Activated CD4-positive, alpha-beta T cell treated with anti-CD3 and anti-CD28 coated beads, Interleukin-2, amount 10 ng/mL, durations not matched to agents 7 days and 5 days (primary cell): Measurements from ENCODE around the gene EXTL1. TPM values are rescaled to one million over a fixed set of nuclear protein-coding genes. Genes with fewer than 3 reads are reported as not detected.

Experiments
- CTCF ChIA-PET: fragments of 350-600 bp; sonication (Branson Sonifier 250); formaldehyde crosslinking; loops from one replicate; lab custom pipeline; 2021; ENCODE audit warnings: antibody characterized with exemption; lab: Charles Lee
- POLR2A ChIA-PET: fragments of 350-600 bp; sonication (Branson Sonifier 250); formaldehyde crosslinking; loops from one replicate; lab custom pipeline; 2021; ENCODE audit warnings: antibody characterized with exemption; lab: Charles Lee
- DNase-seq: peaks from one replicate; pipeline ENCODE4 v3.0.0-alpha.2; 2020
- H3K27ac Mint-ChIP-seq: one replicate; pipeline ENCODE4 v1.8.0; 2021; ENCODE audit warnings: mild to moderate bottlenecking, moderate library complexity, mixed read lengths
- H3K27me3 Mint-ChIP-seq: one replicate; pipeline ENCODE4 v1.8.0; 2021; ENCODE audit warnings: mixed read lengths
- H3K36me3 Mint-ChIP-seq: one replicate; pipeline ENCODE4 v1.8.0; 2021; ENCODE audit warnings: low read depth, mixed read lengths
- H3K4me1 Mint-ChIP-seq: one replicate; pipeline ENCODE4 v1.8.0; 2021; ENCODE audit warnings: mixed read lengths
- H3K4me3 Mint-ChIP-seq: one replicate; pipeline ENCODE4 v1.8.0; 2021; ENCODE audit warnings: mild to moderate bottlenecking, moderate library complexity, mixed read lengths
- H3K9me3 Mint-ChIP-seq: one replicate; pipeline ENCODE4 v1.8.0; 2021; ENCODE audit warnings: mixed read lengths
- total RNA-seq, 2 experiments: library from RNA; stranded (reverse); gene quantifications; one replicate each; pipeline ENCODE4 v1.2.3, GENCODE V29; 2021

The EXTL1 gene
- total RNA-seq, 2 experiments from 2014 or later: not detected

- Mint-ChIP-seq H3K9me3 (no peaks in the 10 kb centered on the region), H3K4me1 (peaks cover 10% of the 10 kb centered on the region), H3K27me3 (peaks cover 13% of the 10 kb centered on the region), H3K4me3 (no peak overlapping the region), H3K36me3 (no peaks in the 10 kb centered on the region), H3K27ac (no peak overlapping the region)
- ChIA-PET CTCF (no interaction called here), POLR2A (no interaction called here)
- no peak for DNase-seq
Measured at GRCh38 chr1:26031196-26031595, 9.6 kb downstream of the EXTL1 start.

- Mint-ChIP-seq H3K9me3 (no peaks in the 10 kb centered on the region), H3K4me1 (peaks cover 10% of the 10 kb centered on the region), H3K27me3 (peaks cover 13% of the 10 kb centered on the region), H3K4me3 (no peak overlapping the region), H3K36me3 (no peaks in the 10 kb centered on the region), H3K27ac (no peak overlapping the region)
- CTCF ChIA-PET: no interaction called here
- DNase-seq: no peak
- POLR2A ChIA-PET: no interaction called here
Measured at GRCh38 chr1:26031611-26032220, 10.1 kb downstream of the EXTL1 start.

- Mint-ChIP-seq H3K9me3 (no peaks in the 10 kb centered on the region), H3K27me3 (peaks cover 13% of the 10 kb centered on the region), H3K27ac (no peak overlapping the region), H3K4me1 (peaks cover 10% of the 10 kb centered on the region), H3K36me3 (no peaks in the 10 kb centered on the region), H3K4me3 (no peak overlapping the region)
- DNase-seq: no peak
- POLR2A ChIA-PET: no interaction called here
- CTCF ChIA-PET: interaction anchor here (1.7 kb wide), 1 partner anchor 137 kb away, joined by 6 read pairs; no protein-coding TSS in a partner anchor
Measured at GRCh38 chr1:26032656-26033357, 11.2 kb downstream of the EXTL1 start.

GRCh38 chr1:26034504-26035202 is 13.1 kb downstream of the EXTL1 start:
- Mint-ChIP-seq H3K36me3 (no peaks in the 10 kb centered on the region), H3K27ac (no peak overlapping the region), H3K9me3 (no peaks in the 10 kb centered on the region), H3K27me3 (peaks cover 13% of the 10 kb centered on the region), H3K4me1 (peaks cover 10% of the 10 kb centered on the region), H3K4me3 (peak overlapping the region; percentile 85)
- no peak for DNase-seq
- ChIA-PET POLR2A (no interaction called here), CTCF (interaction anchor here (0.8 to 2.6 kb wide), 8 partner anchors 10 to 139 kb away, joined by 3 to 9 read pairs (median 6); partner anchors contain the start of gene EXTL1)

- POLR2A ChIA-PET: no interaction called here
- CTCF ChIA-PET: interaction anchor here (0.6 to 2.6 kb wide), 16 partner anchors 9 to 198 kb away, joined by 3 to 11 read pairs (median 5); partner anchors contain the start of genes EXTL1, PAFAH2 and ZNF593
- DNase-seq: peak; percentile 96
- Mint-ChIP-seq H3K36me3 (no peaks in the 10 kb centered on the region), H3K4me3 (peak overlapping the region; percentile 85), H3K27me3 (peaks cover 11% of the 10 kb centered on the region), H3K27ac (peak overlapping the region; percentile 64), H3K9me3 (no peaks in the 10 kb centered on the region), H3K4me1 (peaks cover 10% of the 10 kb centered on the region)
Measured at GRCh38 chr1:26035203-26035958, 13.8 kb downstream of the EXTL1 start.

- Mint-ChIP-seq H3K27ac (peak overlapping the region; percentile 64), H3K36me3 (no peaks in the 10 kb centered on the region), H3K4me1 (peaks cover 10% of the 10 kb centered on the region), H3K27me3 (peaks cover 13% of the 10 kb centered on the region), H3K4me3 (peak overlapping the region; percentile 85), H3K9me3 (no peaks in the 10 kb centered on the region)
- CTCF ChIA-PET: interaction anchor here (0.5 to 2.6 kb wide), 23 partner anchors 8 to 1500 kb away, joined by 3 to 11 read pairs (median 3); partner anchors contain the start of genes PAFAH2 and ZNF593
- POLR2A ChIA-PET: no interaction called here
- DNase-seq: peak; percentile 74
Measured at GRCh38 chr1:26035959-26036755, 14.6 kb downstream of the EXTL1 start.

DNA sequence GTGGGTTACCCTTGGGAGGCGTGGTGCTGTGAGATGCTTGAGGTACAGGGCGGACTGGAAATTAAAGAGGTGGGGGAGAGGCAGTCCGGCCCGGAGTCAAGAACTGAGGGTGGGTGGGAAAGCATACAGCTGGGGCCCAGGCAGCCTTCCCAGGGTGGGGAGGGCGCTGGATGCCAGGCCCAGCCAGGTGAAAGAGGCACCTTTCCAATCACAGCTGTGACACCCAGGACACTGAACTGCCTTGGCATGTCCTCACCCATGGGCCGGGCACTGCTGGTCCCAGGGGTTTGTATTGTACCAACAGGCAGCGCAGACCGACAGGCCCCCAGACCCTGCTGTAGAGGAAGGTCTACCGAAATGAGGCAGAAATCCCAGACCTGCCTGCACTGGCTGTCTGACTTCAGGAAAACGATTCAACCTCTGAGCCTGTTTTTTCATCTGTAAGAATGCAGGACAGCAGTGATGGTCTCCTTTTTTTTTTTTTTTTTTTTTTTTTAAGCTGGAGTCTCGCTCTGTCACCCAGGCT is 15.2 kb downstream of the EXTL1 start:
- Mint-ChIP-seq H3K4me1 (peaks cover 10% of the 10 kb centered on the region), H3K4me3 (no peak overlapping the region), H3K27ac (no peak overlapping the region), H3K27me3 (peaks cover 13% of the 10 kb centered on the region), H3K9me3 (no peaks in the 10 kb centered on the region), H3K36me3 (no peaks in the 10 kb centered on the region)
- ChIA-PET CTCF (interaction anchor here (0.7 to 2.6 kb wide), 17 partner anchors 8 to 381 kb away, joined by 3 to 11 read pairs (median 4); partner anchors contain the start of genes PAFAH2 and ZNF593), POLR2A (no interaction called here)
- DNase-seq: no peak

DNA sequence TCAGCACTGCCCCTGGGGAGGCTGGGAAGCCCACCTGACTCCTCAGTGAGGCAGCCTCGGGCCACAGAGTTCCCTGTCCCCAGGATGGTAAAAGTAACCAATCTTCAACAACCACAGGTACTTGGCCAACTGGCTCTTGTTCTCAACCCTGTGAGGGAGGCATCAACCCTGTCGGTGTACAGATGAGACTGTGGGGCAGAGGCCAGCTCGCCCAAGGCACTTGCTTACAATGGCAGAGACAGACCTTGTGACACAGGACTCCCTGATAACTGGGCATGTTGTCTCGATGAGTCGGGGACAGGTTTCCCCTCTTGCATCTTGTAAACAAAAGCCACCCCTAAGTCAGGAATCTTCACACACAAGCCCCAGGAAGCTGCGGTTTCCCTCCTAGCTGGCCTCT is 16.3 kb downstream of the EXTL1 start:
- Mint-ChIP-seq H3K36me3 (no peaks in the 10 kb centered on the region), H3K9me3 (no peaks in the 10 kb centered on the region), H3K4me1 (peaks cover 10% of the 10 kb centered on the region), H3K27me3 (peaks cover 13% of the 10 kb centered on the region), H3K27ac (no peak overlapping the region), H3K4me3 (no peak overlapping the region)
- no peak for DNase-seq
- ChIA-PET CTCF (interaction anchor here (1.0 kb wide), 1 partner anchor 9 kb away, joined by 3 read pairs; no protein-coding TSS in a partner anchor), POLR2A (no interaction called here)

DNA sequence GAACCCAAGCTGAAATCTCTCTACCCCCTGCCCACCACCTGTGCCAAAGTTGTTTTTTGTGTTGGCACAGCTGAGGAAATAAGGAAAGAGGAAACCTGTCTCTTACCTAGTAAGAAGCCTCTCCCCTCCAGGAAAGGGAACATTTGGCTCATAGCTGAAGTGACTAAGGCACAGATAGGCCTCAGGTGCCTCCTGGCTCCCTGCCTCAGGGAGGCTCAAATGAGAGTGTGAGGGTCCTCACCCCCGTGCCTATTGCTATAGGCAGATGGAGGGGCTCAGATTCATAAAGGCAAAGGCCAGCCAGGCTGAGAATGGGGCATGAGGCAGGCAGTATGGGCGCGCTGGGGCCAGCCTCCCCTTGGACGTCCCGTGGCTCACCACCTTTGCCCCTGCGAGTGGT is 16.9 kb downstream of the EXTL1 start:
- no peak for DNase-seq
- peaks cover 18% of the 10 kb centered on the region for H3K27me3 Mint-ChIP-seq
- ChIA-PET CTCF (interaction anchor here (0.6 to 1.0 kb wide), 2 partner anchors 8 to 21 kb away, joined by 3 read pairs; no protein-coding TSS in a partner anchor), POLR2A (interaction anchor here (0.5 kb wide), 1 partner anchor 18 kb away, joined by 4 read pairs; no protein-coding TSS in a partner anchor)
- no peaks in the 10 kb centered on the region for H3K36me3 Mint-ChIP-seq
- H3K4me1 Mint-ChIP-seq: peaks cover 10% of the 10 kb centered on the region
- no peaks in the 10 kb centered on the region for H3K9me3 Mint-ChIP-seq
- no peak overlapping the region for H3K4me3 Mint-ChIP-seq
- no peak overlapping the region for H3K27ac Mint-ChIP-seq

GRCh38 chr1:26038904-26039303 is 17.3 kb downstream of the EXTL1 start:
- Mint-ChIP-seq H3K36me3 (no peaks in the 10 kb centered on the region), H3K4me1 (peaks cover 10% of the 10 kb centered on the region), H3K27me3 (peaks cover 22% of the 10 kb centered on the region), H3K4me3 (no peak overlapping the region), H3K27ac (no peak overlapping the region), H3K9me3 (no peaks in the 10 kb centered on the region)
- ChIA-PET POLR2A (interaction anchor here (0.5 kb wide), 1 partner anchor 19 kb away, joined by 4 read pairs; no protein-coding TSS in a partner anchor), CTCF (interaction anchor here (0.6 kb wide), 1 partner anchor 21 kb away, joined by 3 read pairs; no protein-coding TSS in a partner anchor)
- DNase-seq: no peak

GRCh38 chr1:26041401-26041800 is 19.8 kb downstream of the EXTL1 start:
- H3K9me3 Mint-ChIP-seq: no peaks in the 10 kb centered on the region
- ChIA-PET POLR2A (no interaction called here), CTCF (interaction anchor here (0.8 to 1.9 kb wide), 4 partner anchors 12 to 42 kb away, joined by 3 to 9 read pairs (median 4); no protein-coding TSS in a partner anchor)
- no peak for DNase-seq
- H3K27ac Mint-ChIP-seq: no peak overlapping the region
- no peaks in the 10 kb centered on the region for H3K36me3 Mint-ChIP-seq
- H3K4me1 Mint-ChIP-seq: peaks cover 2% of the 10 kb centered on the region
- H3K4me3 Mint-ChIP-seq: no peak overlapping the region
- peaks cover 30% of the 10 kb centered on the region for H3K27me3 Mint-ChIP-seq
